Mammary epithelial cell (primary cell): ENCODE measurements around the gene YPEL2.

ENCODE experiments used
- CTCF ChIP-seq, 2 donors: IDR thresholded peaks in 1 of 2; conservative IDR thresholded peaks in 1 of 2; 2 replicates each; pipeline ENCODE4 v1.5.1; 2011 to 2012; ENCODE audit warnings: inconsistent platforms in 2 of 2, low read length in 2 of 2, mild to moderate bottlenecking in 2 of 2, control low read depth in 1 of 2, low read depth in 1 of 2; ENCODE audit not compliant: insufficient read depth in 1 of 2; ENCODE audit errors: extremely low read depth in 1 of 2
- EZH2 ChIP-seq: IDR thresholded peaks from 2 replicates; pipeline ENCODE4 v1.6.1; 2012; ENCODE audit warnings: low read length, inconsistent platforms, borderline replicate concordance

- no peak for TF ChIP-seq CTCF (conservative IDR thresholded peaks at IDR 0.05 in 1 of 2, IDR thresholded peaks at IDR 0.05 in 1 of 2; ENCODE audit: extremely low read depth in 1 of 2, insufficient read depth in 1 of 2, low read depth in 1 of 2, low read length in 2 of 2)
- no peak for TF ChIP-seq EZH2
These were observed 6.4 kb downstream of the YPEL2 start for GRCh38 chr17:59337741-59338299.
